ENCODE data around the gene KIT.

KIT gene

DNA sequence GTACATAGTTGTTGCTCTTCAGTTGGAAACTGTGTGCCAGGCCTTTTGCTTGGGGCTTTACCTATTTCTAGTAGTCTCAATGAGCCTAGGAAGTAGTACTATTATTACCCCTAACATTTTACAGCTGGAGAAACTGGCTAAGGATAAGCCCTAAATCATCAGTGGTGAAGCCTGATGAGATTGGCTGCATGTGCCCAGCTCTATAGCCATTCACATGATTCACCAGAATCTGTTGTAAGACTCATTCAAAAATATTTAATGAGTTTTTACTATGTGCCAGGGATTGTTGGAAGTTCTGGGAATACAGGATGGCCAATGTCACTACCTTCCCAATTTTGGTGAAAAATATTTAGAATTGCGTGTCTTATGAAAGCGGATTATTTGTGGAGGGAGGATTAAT lies 2.8 kb downstream of the KIT start:
- TF ChIP-seq, protein P1, sequence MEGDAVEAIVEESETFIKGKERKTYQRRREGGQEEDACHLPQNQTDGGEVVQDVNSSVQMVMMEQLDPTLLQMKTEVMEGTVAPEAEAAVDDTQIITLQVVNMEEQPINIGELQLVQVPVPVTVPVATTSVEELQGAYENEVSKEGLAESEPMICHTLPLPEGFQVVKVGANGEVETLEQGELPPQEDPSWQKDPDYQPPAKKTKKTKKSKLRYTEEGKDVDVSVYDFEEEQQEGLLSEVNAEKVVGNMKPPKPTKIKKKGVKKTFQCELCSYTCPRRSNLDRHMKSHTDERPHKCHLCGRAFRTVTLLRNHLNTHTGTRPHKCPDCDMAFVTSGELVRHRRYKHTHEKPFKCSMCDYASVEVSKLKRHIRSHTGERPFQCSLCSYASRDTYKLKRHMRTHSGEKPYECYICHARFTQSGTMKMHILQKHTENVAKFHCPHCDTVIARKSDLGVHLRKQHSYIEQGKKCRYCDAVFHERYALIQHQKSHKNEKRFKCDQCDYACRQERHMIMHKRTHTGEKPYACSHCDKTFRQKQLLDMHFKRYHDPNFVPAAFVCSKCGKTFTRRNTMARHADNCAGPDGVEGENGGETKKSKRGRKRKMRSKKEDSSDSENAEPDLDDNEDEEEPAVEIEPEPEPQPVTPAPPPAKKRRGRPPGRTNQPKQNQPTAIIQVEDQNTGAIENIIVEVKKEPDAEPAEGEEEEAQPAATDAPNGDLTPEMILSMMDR (IDR thresholded peaks at IDR 0.05; ENCODE audit: control insufficient read depth, extremely low read depth, insufficient read depth): no peak
- no peak overlapping the region for H3K4me3 ChIP-seq (ENCODE audit: low read depth, low read length)
- DNase-seq (ENCODE audit: low read depth): no peak

DNA sequence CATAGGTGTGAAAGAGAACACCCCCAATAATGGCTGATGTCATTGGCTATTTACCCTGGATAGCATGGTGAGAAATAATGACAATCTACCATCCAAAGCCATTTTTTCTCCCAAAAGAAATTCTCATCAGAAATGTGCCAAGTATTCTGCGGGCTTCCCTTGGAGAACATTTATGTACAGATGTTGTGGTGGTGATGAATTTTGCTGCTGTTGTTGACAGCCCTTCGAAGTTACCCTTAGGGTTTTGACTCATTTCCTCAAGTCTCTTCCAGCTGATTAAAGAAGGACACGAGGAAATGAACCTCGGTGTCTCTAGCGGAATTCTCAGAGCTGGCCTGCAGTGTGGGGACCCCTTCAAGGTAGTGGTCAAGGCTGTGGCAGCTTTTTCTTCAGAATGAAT lies 3.4 kb downstream of the KIT start:
- no peak for DNase-seq (ENCODE audit: low read depth)
- TF ChIP-seq, protein P1 (IDR thresholded peaks at IDR 0.05; ENCODE audit: control insufficient read depth, extremely low read depth, insufficient read depth): no peak
- no peak overlapping the region for H3K4me3 ChIP-seq (ENCODE audit: low read depth, low read length)

DNA sequence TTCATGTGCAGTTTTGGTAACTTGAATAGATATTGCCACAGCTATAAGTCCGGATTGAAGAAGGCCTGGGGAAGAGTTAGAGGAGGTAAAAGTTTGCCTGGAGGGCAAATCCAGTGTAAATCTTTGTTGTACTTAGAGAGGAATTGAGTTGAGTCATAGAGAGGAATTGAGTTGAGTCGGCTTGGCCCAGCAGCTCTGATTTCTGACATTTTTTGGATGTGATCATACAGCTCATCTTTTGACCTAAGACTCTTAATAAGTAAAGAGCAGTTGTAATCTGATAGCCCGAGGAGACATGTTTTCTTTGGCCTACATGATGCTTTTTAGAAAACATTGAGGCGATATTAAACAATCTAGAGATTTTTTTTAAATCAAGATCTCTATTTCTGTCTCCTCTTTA lies 3.9 kb downstream of the KIT start:
- TF ChIP-seq, protein P1 (IDR thresholded peaks at IDR 0.05; ENCODE audit: control insufficient read depth, extremely low read depth, insufficient read depth): no peak

DNA sequence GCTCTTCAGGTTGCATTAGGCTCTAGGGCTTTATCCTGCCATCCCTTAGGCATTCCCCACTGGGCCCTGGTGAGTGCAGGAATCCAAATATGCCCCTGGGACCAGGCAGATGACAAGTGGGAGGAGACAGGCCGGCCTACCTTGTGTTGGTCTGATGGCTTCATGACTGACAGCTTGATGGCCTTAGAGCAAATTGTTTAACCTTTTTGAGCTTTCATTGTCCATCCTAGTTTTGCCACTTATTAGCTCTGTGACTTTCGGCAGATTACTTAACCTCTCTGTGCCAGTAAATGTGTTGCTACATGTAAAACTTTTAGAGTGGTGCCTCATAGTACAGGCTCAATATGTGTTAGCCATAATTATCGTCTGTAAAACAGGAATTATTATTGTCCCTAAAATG lies 4.4 kb downstream of the KIT start:
- no peak overlapping the region for H3K4me3 ChIP-seq (ENCODE audit: low read depth, low read length)
- TF ChIP-seq, protein P1 (IDR thresholded peaks at IDR 0.05; ENCODE audit: control insufficient read depth, extremely low read depth, insufficient read depth): no peak
- no peak for DNase-seq (ENCODE audit: low read depth)

More for the DNA sequence above, 3.9 kb downstream of the KIT start:
- no peak overlapping the region for H3K4me3 ChIP-seq (ENCODE audit: low read depth, low read length)
- DNase-seq (ENCODE audit: low read depth): no peak

DNA sequence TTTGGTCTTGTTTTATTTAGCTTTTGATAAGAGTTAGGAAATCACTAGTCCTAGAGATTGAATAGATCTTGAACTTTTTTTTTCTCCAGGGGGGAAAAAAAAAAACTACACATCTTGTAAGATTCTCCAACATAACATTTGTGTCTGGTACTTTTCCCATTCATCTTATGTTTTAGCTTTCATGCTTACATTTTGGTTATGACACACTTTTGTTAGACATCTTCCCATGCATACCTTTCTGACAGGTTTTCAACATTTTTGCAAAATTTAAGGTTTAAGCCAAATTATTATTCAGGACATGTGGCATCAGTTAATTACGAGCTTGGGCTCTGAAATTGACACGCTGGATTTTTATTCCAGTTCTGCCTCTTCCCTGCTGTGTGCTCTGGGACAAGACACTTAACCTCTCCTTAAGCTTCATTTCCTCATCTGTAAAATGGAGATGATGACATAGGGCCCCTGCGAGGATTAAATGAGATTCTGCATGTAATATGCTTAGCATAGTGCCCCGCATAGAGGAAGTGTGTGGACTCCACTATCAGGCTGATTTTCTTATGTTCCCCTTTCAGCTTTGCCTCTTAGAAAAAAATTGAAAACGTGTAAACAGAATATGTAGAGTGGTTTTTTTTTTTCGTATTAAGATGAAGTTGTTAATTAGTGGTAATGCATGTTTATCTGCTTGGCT lies 5.3 kb downstream of the KIT start:
- no peak for DNase-seq (ENCODE audit: low read depth)
- H3K4me3 ChIP-seq (ENCODE audit: low read depth, low read length): no peak overlapping the region
- TF ChIP-seq, protein P1 (IDR thresholded peaks at IDR 0.05; ENCODE audit: control insufficient read depth, extremely low read depth, insufficient read depth): no peak

DNA sequence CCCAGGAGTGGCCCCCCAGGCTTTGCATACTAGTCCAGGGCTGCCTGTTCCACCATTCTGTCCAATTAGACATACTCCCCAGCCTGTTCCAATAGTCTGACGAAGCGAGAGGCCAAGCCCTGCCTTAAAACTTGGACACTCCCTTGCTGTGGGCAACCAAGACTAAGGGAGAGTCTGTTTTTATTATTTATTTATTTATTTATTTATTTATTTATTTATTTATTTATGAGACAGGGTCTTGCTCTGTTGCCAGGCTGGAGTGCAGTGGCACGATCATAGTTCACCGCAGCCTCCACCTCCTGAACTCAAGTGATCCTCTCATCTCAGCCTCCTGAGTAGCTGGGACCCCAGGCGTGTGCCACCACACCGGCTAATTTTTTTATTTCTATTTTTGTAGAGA lies 6.6 kb downstream of the KIT start:
- DNase-seq (ENCODE audit: low read depth): no peak
- H3K4me3 ChIP-seq (ENCODE audit: low read depth, low read length): no peak overlapping the region
- TF ChIP-seq, protein P1 (IDR thresholded peaks at IDR 0.05; ENCODE audit: control insufficient read depth, extremely low read depth, insufficient read depth): no peak

DNA sequence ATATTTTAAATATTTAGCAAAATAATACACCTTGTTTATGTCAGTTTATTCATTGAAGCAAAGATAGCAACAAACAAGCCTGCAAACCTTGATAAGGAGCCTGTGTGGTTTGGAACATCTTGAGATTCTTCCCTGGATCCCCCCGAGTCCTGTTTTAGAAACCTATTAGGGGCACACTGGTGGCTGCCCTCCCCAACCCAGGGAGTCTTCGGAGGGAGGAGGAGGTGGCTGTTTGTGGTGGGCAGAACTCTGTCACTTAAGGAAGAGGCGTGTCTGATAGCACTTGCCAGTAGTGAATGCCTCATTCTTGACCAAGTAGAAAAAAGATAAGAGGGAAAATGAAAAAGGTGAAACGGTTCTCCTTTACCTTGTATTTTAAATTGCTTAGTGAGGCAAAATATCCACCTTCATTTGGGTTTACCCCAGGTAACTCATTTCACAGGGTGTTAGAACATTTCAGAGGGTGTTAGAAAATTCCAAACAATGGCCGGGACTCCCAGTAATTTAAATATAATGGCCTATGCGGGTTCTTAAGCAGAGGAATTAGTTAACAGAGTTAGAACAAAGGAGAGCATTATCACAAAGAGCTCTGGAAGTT lies 10.4 kb downstream of the KIT start:
- DNase-seq (ENCODE audit: low read depth): no peak
- no peak overlapping the region for H3K4me3 ChIP-seq (ENCODE audit: low read depth, low read length)

More for the DNA sequence above, 10.4 kb downstream of the KIT start:
- TF ChIP-seq, protein P1 (IDR thresholded peaks at IDR 0.05; ENCODE audit: control insufficient read depth, extremely low read depth, insufficient read depth): no peak
